Transverse colon (tissue), 4 donors: Measurements from ENCODE around the gene RASL12. TPM values are rescaled to one million over a fixed set of nuclear protein-coding genes. Genes with fewer than 3 reads are reported as not detected.
A peak's percentile ranks its signal among the peaks of the same experiment; 100 is the strongest.
"Not testable (repeated sequence)": the region's sequence is repeated elsewhere in the genome, so short reads cannot be mapped to it uniquely, and the experiment has no call there.

Experiments used
- DNase-seq: peaks from one replicate; pipeline ENCODE4 v3.0.0-alpha.2; 2019
- H3K27ac ChIP-seq, 4 donors: fragments of 200-600 bp; sonication (generic); 2 replicates each; pipeline ENCODE4 v1.5.1; 2016 to 2018; ENCODE audit warnings: inconsistent platforms in 4 of 4
- H3K27me3 ChIP-seq: fragments of 200-600 bp; sonication (generic); 2 replicates; pipeline ENCODE4 v1.5.1; 2017; ENCODE audit warnings: inconsistent platforms
- H3K36me3 ChIP-seq, 4 donors: fragments of 200-600 bp; sonication (generic); 2 replicates each; pipeline ENCODE4 v1.5.1; 2017 to 2019; ENCODE audit warnings: inconsistent platforms in 4 of 4
- H3K4me1 ChIP-seq, 4 donors: fragments of 200-600 bp; sonication (generic); 2 replicates each; pipeline ENCODE4 v1.5.1; 2017 to 2020; ENCODE audit warnings: inconsistent platforms in 4 of 4
- H3K4me3 ChIP-seq, 4 donors: fragments of 200-600 bp; sonication (generic); 1 replicate in 1 of 4; 2 replicates in 3 of 4; pipeline versions ENCODE4 v1.5.1 to v1.6.1; 2017 to 2019; ENCODE audit warnings: inconsistent platforms in 4 of 4
- H3K9me3 ChIP-seq, 2 donors: fragments of 200-600 bp; sonication (generic); 2 replicates each; pipeline ENCODE4 v1.5.1; 2017 to 2019; ENCODE audit warnings: inconsistent platforms in 2 of 2
- CTCF ChIP-seq, 5 experiments: fragments of 200-600 bp in 3 of 5; fragments of 450-650 bp in 2 of 5; sonication (generic) in 3 of 5; IDR thresholded peaks; 1 replicate in 2 of 5; 2 replicates in 3 of 5; pipeline ENCODE4 v1.5.1; 2016 to 2017; ENCODE audit warnings: antibody characterized with exemption in 5 of 5, inconsistent platforms in 3 of 5, mild to moderate bottlenecking in 2 of 5, moderate library complexity in 1 of 5
- EP300 ChIP-seq: sonication (generic); formaldehyde crosslinking; IDR thresholded peaks from one replicate; pipeline ENCODE4 v1.6.1; 2017; ENCODE audit warnings: antibody characterized with exemption, low read depth
- POLR2A ChIP-seq: fragments of 450-650 bp; IDR thresholded peaks from one replicate; pipeline ENCODE4 v1.6.1; 2016; ENCODE audit warnings: antibody characterized with exemption, mild to moderate bottlenecking, moderate library complexity
- POLR2AphosphoS5 ChIP-seq, 3 donors: sonication (generic); formaldehyde crosslinking; IDR thresholded peaks; one replicate each; pipeline ENCODE4 v1.6.1; 2016; ENCODE audit warnings: antibody characterized with exemption in 3 of 3
- WGBS, 2 donors: methylation state at CpG; one replicate each; pipeline ENCODE4 v1.1.5; 2018; ENCODE audit warnings: low coverage in 1 of 2; 5-methylcytosine and 5-hydroxymethylcytosine counted together
- in situ Hi-C, 4 donors: fragments of 200-750 bp; cut with MboI; loops; one replicate each; pipeline versions ENCODE4 v1.15.0 to v1.15.1; 2017; ENCODE audit warnings: low sequenced_read_pairs in 3 of 4, low pct_ligation_motif_present in 1 of 4, low pct_unique_long_range_greater_than_20kb in 1 of 4
- intact Hi-C: fragments of 100-400 bp; cut with DNase I; formaldehyde crosslinking; loops from one replicate; pipeline ENCODE4 v1.15.1; 2023; ENCODE audit warnings: low total_unique reads
- total RNA-seq, 4 donors: library from RNA; depleted of rRNA; stranded (reverse); fragments of >200 nt; gene quantifications; one replicate each; pipeline ENCODE4 v1.1.0, GENCODE V29; 2016

RASL12 gene
- total RNA-seq, 4 donors from 2014 or later = 13.9 to 46.8 (median 16.4) TPM

- no peaks in the 10 kb centered on the region for H3K27me3 ChIP-seq
- H3K4me1 ChIP-seq = peaks cover 0 to 11% (median 10%) of the 10 kb centered on the region in 4 donors
- no peaks in the 10 kb centered on the region for H3K36me3 ChIP-seq
- 37% methylated on average over 9 of the region's 9 CpGs; no CpG with 5 or more reads in 1 of the 2 donors for WGBS, 2 donors
- H3K27ac ChIP-seq = peak overlapping the region in 3 of 4 donors; percentile 22 to 38 (median 35)
- no peak overlapping the region for H3K4me3 ChIP-seq
- intact Hi-C loops = no loop called here
- no peaks in the 10 kb centered on the region for H3K9me3 ChIP-seq
- TF ChIP-seq CTCF (IDR thresholded peaks at IDR 0.05) (peak; percentile 71 to 88 (median 83)), POLR2A (no peak)
- peak; percentile 83 for DNase-seq
- in situ Hi-C loops = no loop called here
These were observed 33.7 kb upstream of the RASL12 start for GRCh38 chr15:65101411-65101890.

GRCh38 chr15:65100442-65100841 is 32.7 kb upstream of the RASL12 start:
- in situ Hi-C loops (no loop called here), intact Hi-C loops (no loop called here)
- H3K4me3 ChIP-seq = no peak overlapping the region
- TF ChIP-seq EP300 (no peak), POLR2AphosphoS5 (IDR thresholded peaks at IDR 0.05) (no peak), CTCF (IDR thresholded peaks at IDR 0.05) (no peak), POLR2A (no peak)
- no peaks in the 10 kb centered on the region for H3K36me3 ChIP-seq
- H3K27ac ChIP-seq = peak overlapping the region in 3 of 4 donors; percentile 22 to 38 (median 35)
- peaks cover 4 to 11% (median 10%) of the 10 kb centered on the region in 4 donors for H3K4me1 ChIP-seq
- H3K27me3 ChIP-seq = no peaks in the 10 kb centered on the region
- H3K9me3 ChIP-seq = no peaks in the 10 kb centered on the region
- DNase-seq = peak; percentile 58
- 32 to 43% methylated on average over 6 to 7 of the region's 7 CpGs for WGBS, 2 donors

- H3K9me3 ChIP-seq, H3K4me3 ChIP-seq, H3K27me3 ChIP-seq, intact Hi-C loops, DNase-seq, H3K36me3 ChIP-seq: not testable (repeated sequence)
- Histone ChIP-seq H3K27ac (peak overlapping the region in 1 of 4 donors; percentile 35), H3K4me1 (peaks cover 9 to 18% (median 13%) of the 10 kb centered on the region in 4 donors)
- in situ Hi-C loops = loop anchor here in 2 of 4 donors (10.0 kb wide), 1 partner anchor 65 kb away; no protein-coding TSS in a partner anchor
- WGBS, 2 donors = 94% methylated on average over 10 of the region's 10 CpGs; no CpG with 5 or more reads in 1 of the 2 donors
These were observed 32.0 kb upstream of the RASL12 start for GRCh38 chr15:65099801-65100200.

DNA sequence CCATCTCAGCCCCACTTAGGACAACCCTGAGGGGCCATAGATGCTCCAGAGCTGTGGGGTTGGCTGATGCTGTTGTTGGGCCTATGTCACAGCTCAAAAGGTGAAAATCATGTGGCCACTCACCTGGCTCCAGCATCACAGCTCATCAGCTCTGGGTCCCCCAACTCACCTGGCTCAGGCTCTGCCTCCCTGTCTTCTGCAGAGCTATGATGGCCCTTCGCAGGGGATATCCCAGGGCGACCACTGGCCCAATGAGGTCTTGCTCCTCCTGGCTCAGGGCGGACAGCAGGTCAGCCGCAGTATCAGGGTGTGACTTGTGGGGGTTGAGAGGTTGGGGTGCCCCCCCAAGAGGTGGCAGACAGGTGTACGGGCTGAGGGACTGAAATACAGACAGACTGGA is 31.5 kb upstream of the RASL12 start:
- in situ Hi-C loops = loop anchor here in 2 of 4 donors (10.0 kb wide), 1 partner anchor 65 kb away; no protein-coding TSS in a partner anchor
- DNase-seq = no peak
- TF ChIP-seq EP300 (no peak), POLR2A (no peak), POLR2AphosphoS5 (IDR thresholded peaks at IDR 0.05) (no peak), CTCF (IDR thresholded peaks at IDR 0.05) (no peak)
- Histone ChIP-seq H3K9me3 (no peaks in the 10 kb centered on the region), H3K27me3 (no peaks in the 10 kb centered on the region), H3K4me1 (peaks cover 10 to 21% (median 16%) of the 10 kb centered on the region in 4 donors), H3K4me3 (no peak overlapping the region), H3K27ac (no peak overlapping the region), H3K36me3 (no peaks in the 10 kb centered on the region)
- WGBS, 2 donors = 94% methylated on average over 4 of the region's 5 CpGs; no CpG with 5 or more reads in 1 of the 2 donors
- intact Hi-C loops = no loop called here
